GM10266 (cell line): ENCODE results near the gene VAV2.

Experiments used
- DNase-seq: peaks from one replicate; pipeline ENCODE4 v3.0.0; 2012; ENCODE audit errors: extremely low spot score
- CTCF ChIP-seq: IDR thresholded peaks from 2 replicates; pipeline ENCODE4 v1.5.1; 2012; ENCODE audit warnings: mild to moderate bottlenecking, low read depth; ENCODE audit not compliant: control insufficient read depth, insufficient read depth; ENCODE audit errors: missing control alignments

The VAV2 gene

GRCh38 chr9:133819923-133820322 is 172.2 kb downstream of the VAV2 start:
- DNase-seq = no peak
- TF ChIP-seq CTCF = no peak

GRCh38 chr9:133818444-133818843 is 173.7 kb downstream of the VAV2 start:
- no peak for DNase-seq
- no peak for TF ChIP-seq CTCF

GRCh38 chr9:133815781-133816180 is 176.3 kb downstream of the VAV2 start:
- no peak for DNase-seq
- no peak for TF ChIP-seq CTCF

GRCh38 chr9:133814586-133815208 is 177.4 kb downstream of the VAV2 start:
- no peak for DNase-seq
- TF ChIP-seq CTCF = no peak

GRCh38 chr9:133813749-133814585 is 178.2 kb downstream of the VAV2 start:
- no peak for TF ChIP-seq CTCF
- no peak for DNase-seq

- no peak for TF ChIP-seq CTCF
Observed at GRCh38 chr9:133812941-133813748, 179.0 kb downstream of the VAV2 start.

More at GRCh38 chr9:133812941-133813748, 179.0 kb downstream of the VAV2 start:
- DNase-seq = no peak
